Right atrium auricular region (tissue), 2 donors: Measurements from ENCODE around the gene PQBP1. TPM values are rescaled to one million over a fixed set of nuclear protein-coding genes. Genes with fewer than 3 reads are reported as not detected.

Experiments
- DNase-seq: peaks from one replicate; pipeline ENCODE4 v3.0.0-alpha.2; 2019; ENCODE audit warnings: low spot score
- H3K27ac ChIP-seq, 2 donors: fragments of 200-600 bp; sonication (generic); 1 replicate in 1 of 2; 2 replicates in 1 of 2; pipeline ENCODE4 v1.5.1; 2016 to 2019
- H3K27me3 ChIP-seq, 2 donors: fragments of 200-600 bp; sonication (generic); one replicate each; pipeline versions ENCODE4 v1.5.1 to v1.6.0; 2017 to 2019
- H3K36me3 ChIP-seq: fragments of 200-600 bp; sonication (generic); one replicate; pipeline ENCODE4 v1.5.1; 2016
- H3K4me1 ChIP-seq, 2 donors: fragments of 200-600 bp; sonication (generic); one replicate each; pipeline versions ENCODE4 v1.5.1 to v1.6.0; 2017 to 2019
- H3K4me3 ChIP-seq, 2 donors: fragments of 200-600 bp; sonication (generic); 1 replicate in 1 of 2; 2 replicates in 1 of 2; pipeline ENCODE4 v1.5.1; 2017 to 2019; ENCODE audit warnings: mild to moderate bottlenecking in 1 of 2, moderate library complexity in 1 of 2
- H3K9me3 ChIP-seq, 2 donors: fragments of 200-600 bp; sonication (generic); one replicate each; pipeline ENCODE4 v1.5.1; 2019
- CTCF ChIP-seq, 2 donors: fragments of 200-600 bp; sonication (generic); IDR thresholded peaks; one replicate each; pipeline ENCODE4 v1.5.1; 2019; ENCODE audit warnings: antibody characterized with exemption in 2 of 2
- total RNA-seq, 2 donors: library from RNA; depleted of rRNA; stranded (reverse); fragments of >200 nt; gene quantifications; one replicate each; pipeline ENCODE4 v1.1.0, GENCODE V29; 2016

The PQBP1 gene
- total RNA-seq, 2 donors from 2014 or later = 44.4 to 66.7 TPM

GRCh38 chrX:48910926-48911411, 13.2 kb downstream of the PQBP1 start:
- no peaks in the 10 kb centered on the region for H3K27me3 ChIP-seq
- H3K4me3 ChIP-seq = peak overlapping the region; percentile 51 to 57
- peak overlapping the region; percentile 72 to 78 for H3K27ac ChIP-seq
- no peak for TF ChIP-seq CTCF (IDR thresholded peaks at IDR 0.05)
- no peaks in the 10 kb centered on the region for H3K4me1 ChIP-seq
- H3K36me3 ChIP-seq = peaks cover 9% of the 10 kb centered on the region
- no peaks in the 10 kb centered on the region for H3K9me3 ChIP-seq
- DNase-seq = no peak

- no peaks in the 10 kb centered on the region for H3K4me1 ChIP-seq
- TF ChIP-seq CTCF (IDR thresholded peaks at IDR 0.05) = no peak
- no peaks in the 10 kb centered on the region for H3K27me3 ChIP-seq
- DNase-seq = peak; percentile 76
- peak within 1 kb of the TSS; percentile 51 to 57 for H3K4me3 ChIP-seq
- H3K36me3 ChIP-seq = peaks cover 3% of the 10 kb centered on the region
- peak within 1 kb of the TSS; percentile 72 to 78 for H3K27ac ChIP-seq
- no peaks in the 10 kb centered on the region for H3K9me3 ChIP-seq
Observed at GRCh38 chrX:48911412-48912182, 13.9 kb downstream of the PQBP1 start, which contains the start of gene SLC35A2. SLC35A2 (minus strand) TSS chrX:48911646; CDS start chrX:48911636, 10 bp downstream.

- no peaks in the 10 kb centered on the region for H3K27me3 ChIP-seq
- H3K9me3 ChIP-seq = no peaks in the 10 kb centered on the region
- peaks cover 0 to 14% of the 10 kb centered on the region in 2 donors for H3K4me1 ChIP-seq
- H3K36me3 ChIP-seq = no peaks in the 10 kb centered on the region
- no peak for DNase-seq
- no peak overlapping the region for H3K4me3 ChIP-seq
- H3K27ac ChIP-seq = no peak overlapping the region
- no peak for TF ChIP-seq CTCF (IDR thresholded peaks at IDR 0.05)
Observed at GRCh38 chrX:48913605-48914366, 16.1 kb downstream of the PQBP1 start.

GRCh38 chrX:48914593-48915493, 17.1 kb downstream of the PQBP1 start:
- Histone ChIP-seq H3K36me3 (no peaks in the 10 kb centered on the region), H3K27ac (no peak overlapping the region), H3K4me1 (peaks cover 0 to 19% of the 10 kb centered on the region in 2 donors), H3K27me3 (no peaks in the 10 kb centered on the region), H3K4me3 (no peak overlapping the region), H3K9me3 (no peaks in the 10 kb centered on the region)
- no peak for TF ChIP-seq CTCF (IDR thresholded peaks at IDR 0.05)
- DNase-seq = no peak
